ENCODE data around the gene KCNJ5.

GRCh38 chr11:128937480-128937879, 46.3 kb downstream of the KCNJ5 start:
- no peak for TF ChIP-seq CTCF (IDR thresholded peaks at IDR 0.05)
- no peak for TF ChIP-seq POLR2A (IDR thresholded peaks at IDR 0.05)
- no peak for TF ChIP-seq POLR2AphosphoS5 (IDR thresholded peaks at IDR 0.05)
